HG03139 (cell line): Measurements from ENCODE around the gene SEH1L.
"Not testable (repeated sequence)": the region's sequence is repeated elsewhere in the genome, so short reads cannot be mapped to it uniquely, and the experiment has no call there.

Experiments
- ATAC-seq: cut with Tn5 transposase; IDR thresholded peaks from one replicate; pipeline ENCODE4 v1.9.1; 2021; ENCODE audit not compliant: unreplicated experiment

SEH1L gene

GRCh38 chr18:12943215-12943614 is 4.6 kb upstream of the SEH1L start:
- no peak for ATAC-seq

GRCh38 chr18:12944709-12945108 is 3.1 kb upstream of the SEH1L start:
- ATAC-seq = no peak

DNA sequence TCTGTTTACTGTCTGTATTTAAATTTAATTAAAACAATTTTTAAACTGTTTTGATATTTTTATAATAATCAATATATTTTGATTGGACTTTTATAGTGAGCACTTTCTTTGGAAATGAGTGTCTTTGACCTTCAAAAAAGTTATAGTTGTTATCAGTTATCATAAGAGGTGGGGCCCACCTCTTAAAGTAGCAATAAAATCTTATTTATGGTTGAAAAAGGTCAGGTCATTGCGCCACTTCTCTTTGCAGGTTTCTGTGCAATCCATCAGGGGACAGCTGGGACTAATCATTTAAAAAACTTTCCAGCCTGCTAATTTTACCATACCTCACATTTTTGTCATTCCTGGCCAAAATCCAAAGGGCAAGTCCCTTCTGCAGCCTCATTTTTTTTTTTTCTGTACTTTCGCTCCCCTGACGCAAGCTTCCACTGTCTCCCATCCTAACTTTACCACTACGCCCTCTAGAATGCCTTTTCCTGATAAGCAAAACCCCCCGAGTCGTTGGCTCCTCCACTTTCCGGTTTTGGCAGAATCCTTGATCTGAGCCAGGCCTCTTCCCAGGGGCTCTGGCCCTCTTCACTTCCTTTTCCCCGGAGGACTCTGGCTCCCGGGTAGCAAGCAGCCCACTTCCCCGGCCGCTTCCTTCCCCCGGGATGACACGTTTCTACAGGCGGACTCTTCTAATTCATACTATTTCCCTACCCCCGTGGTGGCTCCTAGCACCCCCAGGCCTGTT is 1.1 kb upstream of the SEH1L start:
- peak; percentile 0 for ATAC-seq

GRCh38 chr18:12948050-12948804 is 416 bp downstream of the SEH1L start:
- peak; percentile 58 for ATAC-seq

- no peak for ATAC-seq
Measured at GRCh38 chr18:12958478-12958877, 10.7 kb downstream of the SEH1L start.

- no peak for ATAC-seq
Measured at GRCh38 chr18:12960395-12960794, 12.6 kb downstream of the SEH1L start.

- ATAC-seq = no peak
Measured at GRCh38 chr18:12960853-12961397, 13.1 kb downstream of the SEH1L start.

DNA sequence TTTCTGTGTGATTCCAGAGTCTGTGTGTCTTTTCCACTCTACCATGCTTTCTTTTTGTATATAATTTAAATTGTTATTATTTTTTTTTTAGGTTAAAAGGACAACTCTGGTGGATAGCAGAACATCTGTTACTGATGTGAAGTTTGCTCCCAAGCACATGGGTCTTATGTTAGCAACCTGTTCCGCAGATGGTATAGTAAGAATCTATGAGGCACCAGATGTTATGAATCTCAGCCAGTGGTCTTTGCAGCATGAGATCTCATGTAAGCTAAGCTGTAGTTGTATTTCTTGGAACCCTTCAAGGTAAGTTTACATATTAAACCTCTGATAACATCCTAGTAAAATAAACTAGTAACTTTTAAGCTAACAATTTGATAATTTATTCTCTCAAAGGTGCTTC is 15.3 kb downstream of the SEH1L start:
- no peak for ATAC-seq

DNA sequence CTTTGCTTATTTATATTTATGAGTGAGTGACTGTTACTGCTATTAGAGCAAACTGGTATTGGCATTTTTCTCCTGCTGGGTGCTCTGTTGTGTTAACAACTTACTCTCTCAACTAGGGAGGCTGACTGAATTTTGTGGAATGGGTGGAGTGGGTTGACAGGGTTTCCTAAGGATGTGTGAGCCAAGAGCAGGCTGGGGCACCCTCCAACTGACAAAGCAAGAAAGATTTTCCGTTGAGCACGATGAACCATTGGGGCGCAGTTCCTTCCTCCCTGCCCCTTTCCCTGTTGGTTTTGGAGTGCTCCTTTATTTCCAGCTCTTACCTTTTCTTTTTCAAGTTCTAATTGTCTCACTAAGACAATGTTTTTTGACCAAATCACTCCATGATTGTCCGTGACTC is 20.3 kb downstream of the SEH1L start:
- ATAC-seq = no peak

DNA sequence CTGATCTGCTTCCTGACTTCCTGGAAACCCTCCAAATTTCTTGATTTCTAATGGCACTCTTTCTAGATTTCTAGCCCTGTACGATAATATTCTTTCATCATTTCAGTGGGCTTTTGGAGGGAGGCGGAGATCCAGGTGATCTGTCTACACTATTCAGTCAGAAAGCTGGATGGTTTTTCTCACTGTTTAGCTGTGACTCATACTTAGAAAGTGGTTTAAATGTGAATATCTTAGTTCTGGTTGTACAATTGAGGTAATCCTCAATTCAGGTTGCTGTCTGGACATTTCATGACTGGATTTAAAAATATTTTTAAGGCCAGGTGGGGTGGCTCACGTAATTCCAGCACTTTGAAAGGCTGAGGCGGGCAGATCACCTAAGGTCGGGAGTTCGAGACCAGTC is 20.8 kb downstream of the SEH1L start:
- ATAC-seq = no peak

DNA sequence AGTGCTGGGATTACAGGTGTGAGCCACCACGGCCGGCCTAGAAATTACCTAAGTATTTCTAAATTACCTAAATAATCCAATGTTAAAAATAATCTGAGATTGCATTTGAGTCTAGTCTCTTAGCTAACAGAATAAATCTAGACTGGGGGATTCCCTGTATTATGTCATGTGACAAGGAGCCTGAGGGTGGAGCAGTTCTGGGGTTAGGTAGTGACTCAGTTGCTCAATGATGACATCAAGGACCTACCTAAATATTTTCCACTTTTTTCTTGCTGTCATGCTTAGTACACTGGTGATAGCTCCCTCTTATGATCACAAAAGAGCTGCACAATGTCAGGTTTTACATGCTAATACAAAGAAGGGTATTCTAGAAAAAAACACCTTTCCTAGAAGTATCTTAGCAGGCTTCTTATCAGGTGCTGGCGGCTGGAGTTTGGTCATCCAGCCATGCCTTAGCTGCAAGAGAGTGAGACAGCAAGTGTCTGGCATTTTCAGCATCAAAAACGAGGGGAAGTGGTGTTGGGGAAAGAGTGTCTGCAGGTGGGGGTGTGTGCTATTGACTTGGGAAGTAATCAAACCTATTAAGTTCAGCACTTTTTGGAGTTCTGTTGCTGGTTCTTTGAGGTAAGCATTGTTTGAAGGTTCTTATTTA is 25.9 kb downstream of the SEH1L start:
- ATAC-seq = no peak

GRCh38 chr18:12975488-12975887 is 27.7 kb downstream of the SEH1L start:
- ATAC-seq = no peak

DNA sequence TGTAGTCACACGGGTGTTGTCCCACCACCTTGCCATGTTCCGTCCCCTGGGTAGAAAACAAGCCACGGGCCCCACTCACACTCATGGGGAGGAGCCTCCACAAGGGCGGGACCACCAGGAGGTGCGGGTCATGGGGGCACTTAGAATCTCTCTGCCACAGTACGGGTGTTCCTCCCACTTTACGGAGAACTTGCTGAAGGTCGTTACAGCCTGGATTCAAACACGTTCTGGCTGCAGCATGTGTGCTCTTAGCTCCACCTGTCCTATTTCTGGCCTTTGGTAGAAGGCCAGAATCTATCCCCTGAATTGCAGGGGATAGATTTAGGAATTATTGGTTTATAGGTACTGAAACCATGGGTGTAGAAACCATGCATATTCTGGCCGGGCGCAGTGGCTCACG is 28.5 kb downstream of the SEH1L start:
- no peak for ATAC-seq

DNA sequence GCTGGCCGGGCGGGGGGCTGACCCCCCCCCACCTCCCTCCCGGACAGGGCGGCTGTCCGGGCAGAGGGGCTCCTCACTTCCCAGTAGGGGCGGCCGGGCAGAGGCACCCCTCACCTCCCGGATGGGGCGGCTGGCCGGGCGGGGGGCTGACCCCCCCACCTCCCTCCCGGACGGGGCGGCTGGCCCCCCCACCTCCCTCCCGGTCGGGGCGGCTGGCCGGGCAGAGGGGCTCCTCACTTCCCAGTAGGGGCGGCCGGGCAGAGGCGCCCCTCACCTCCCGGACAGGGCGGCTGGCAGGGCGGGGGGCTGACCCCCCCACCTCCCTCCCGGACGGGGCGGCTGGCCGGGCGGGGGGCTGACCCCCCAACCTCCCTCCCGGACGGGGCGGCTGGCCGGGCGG is 32.3 kb downstream of the SEH1L start:
- ATAC-seq = not testable (repeated sequence)

- ATAC-seq = no peak
Measured at GRCh38 chr18:12989397-12990122, 41.7 kb downstream of the SEH1L start.

GRCh38 chr18:12990123-12990475 is 42.3 kb downstream of the SEH1L start:
- ATAC-seq = no peak

GRCh38 chr18:12990641-12990966 is 42.8 kb downstream of the SEH1L start:
- ATAC-seq = no peak

DNA sequence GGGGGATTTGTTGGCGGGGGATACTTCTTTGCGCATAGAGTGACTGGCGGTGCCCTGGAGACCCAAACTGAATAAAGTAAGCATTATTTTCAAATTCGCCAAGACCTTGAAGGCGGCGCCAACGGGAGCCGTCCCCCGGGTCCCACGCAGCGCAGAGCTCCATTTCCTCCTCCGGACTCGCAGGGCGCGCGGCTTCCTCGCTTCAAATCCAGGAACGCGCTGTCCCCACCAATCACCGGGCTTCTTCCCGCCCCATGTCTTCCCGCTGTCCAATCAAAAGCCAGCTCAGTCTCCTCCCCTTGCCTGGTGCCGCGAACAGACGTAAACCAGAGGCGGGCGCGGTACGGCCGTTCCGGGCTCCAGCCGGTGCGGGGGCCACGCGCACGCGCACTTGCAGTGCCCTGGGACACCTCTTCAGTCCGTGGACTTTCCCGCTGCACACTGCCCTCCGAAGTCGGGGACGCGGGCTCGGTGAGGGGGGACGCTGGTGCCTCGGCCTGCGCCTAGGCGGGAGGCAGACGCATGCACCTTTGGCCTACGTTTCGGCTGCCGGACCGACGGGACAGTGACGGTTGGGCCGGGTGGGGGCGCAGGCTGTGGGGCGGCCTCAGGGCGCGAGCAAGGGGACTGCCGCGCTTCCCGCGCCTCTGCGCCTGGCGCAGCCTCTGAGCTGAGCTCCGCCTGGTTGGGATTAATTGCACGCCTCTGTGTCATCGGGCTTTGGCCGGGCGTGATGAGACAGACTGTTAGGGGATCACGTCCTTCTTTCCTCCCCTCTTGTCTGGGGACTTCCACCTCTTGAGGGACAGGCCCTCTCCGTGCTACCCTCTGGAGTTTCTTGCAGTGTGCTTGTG is 43.4 kb downstream of the SEH1L start, which contains the start of gene CEP192:
TSS of gene CEP192 (plus strand) at position 396 of the 854 bp plus-strand sequence. CDS start 8,063 bp downstream, outside the sequence.
- peak; percentile 74 for ATAC-seq

- ATAC-seq = no peak
Measured at GRCh38 chr18:12991821-12992179, 44.0 kb downstream of the SEH1L start.

DNA sequence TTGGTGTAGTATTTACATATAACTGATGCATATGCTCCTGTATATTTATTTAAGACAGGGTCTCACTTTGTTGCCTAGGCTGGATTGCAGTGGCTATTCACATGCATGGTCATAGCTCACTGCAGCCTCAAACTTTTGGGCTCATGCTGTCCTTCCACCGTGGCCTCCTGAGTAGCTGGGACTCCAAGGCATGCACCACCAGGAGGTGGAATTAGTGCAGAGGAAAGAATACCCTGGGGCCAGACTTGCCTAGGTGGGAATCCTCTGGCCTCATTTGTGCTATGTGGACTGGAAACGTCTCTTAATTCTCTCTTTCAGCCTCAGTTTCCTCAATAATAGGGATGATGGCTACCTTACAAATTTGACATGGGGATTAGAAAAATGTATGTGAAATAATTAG is 45.6 kb downstream of the SEH1L start:
- ATAC-seq = no peak
